Measurements from ENCODE around the gene PLG. TPM values are rescaled to one million over a fixed set of nuclear protein-coding genes. Genes with fewer than 3 reads are reported as not detected.
"Not testable (repeated sequence)": the region's sequence is repeated elsewhere in the genome, so short reads cannot be mapped to it uniquely, and the experiment has no call there.

The PLG gene
- polyA plus RNA-seq (2011; rRNA removed) (not detected in 2 replicates), polyA plus RNA-seq (2017; fragmentation: RNase III; extraction: RNeasy Plus Mini Kit Qiagen cat#74134 plus additional on column Dnase treatment) (0.11 TPM in 1 of 3 replicates, not detected in the others), polyA minus RNA-seq (2011; rRNA and poly(A)+ RNA removed) (not detected in 2 replicates)
- polyA plus RNA-seq (2012; cell fraction: cytosol; rRNA removed), result not detected in 2 replicates
- not detected in 2 replicates for polyA plus RNA-seq (2012; cell fraction: nucleus; rRNA removed)

- ATAC-seq; H3K4me3 ChIP-seq; H3K4me2 ChIP-seq; H3K9me3 ChIP-seq; DNase-seq (ENCODE audit: low read depth in 1 of 2, low spot score in 1 of 2); H3K27ac ChIP-seq; CTCF ChIA-PET; H3K4me1 ChIP-seq; FAIRE-seq; POLR2A ChIA-PET: not testable (repeated sequence)
- 28% methylated on average over 6 of the region's 6 CpGs for WGBS (ENCODE audit: missing lambda C conversion rate)
These were observed at the start of gene PLG for GRCh38 chr6:160701918-160702680. PLG (plus strand) TSS chr6:160702244; CDS start chr6:160702305, 61 bp downstream.

- ChIA-PET POLR2A (no interaction called here), CTCF (no interaction called here)
- no peak overlapping the region for H3K27ac ChIP-seq
- ATAC-seq (no peak), FAIRE-seq (no peak), DNase-seq (ENCODE audit: low read depth in 1 of 2, low spot score in 1 of 2) (no peak)
- H3K4me3 ChIP-seq, result no peak overlapping the region
- no peak overlapping the region for H3K4me2 ChIP-seq
- H3K4me1 ChIP-seq, result no peaks in the 10 kb centered on the region
- H3K9me3 ChIP-seq, result no peaks in the 10 kb centered on the region
- no peak for TF ChIP-seq CBX2 (IDR thresholded peaks at IDR 0.05; ENCODE audit: borderline replicate concordance, low read depth)
- no peak for TF ChIP-seq CHD2 (IDR thresholded peaks at IDR 0.05; ENCODE audit: low read length, partially characterized antibody)
- TF ChIP-seq ZNF302 (CRISPR knock-in tag; IDR thresholded peaks at IDR 0.05), result no peak
- no peak for TF ChIP-seq BHLHE40 (IDR thresholded peaks at IDR 0.05; ENCODE audit: low read depth, low read length)
- no peak for TF ChIP-seq HEYL (CRISPR knock-in tag; IDR thresholded peaks at IDR 0.05)
- TF ChIP-seq FOSB (CRISPR knock-in tag; IDR thresholded peaks at IDR 0.05), result no peak
- no peak for TF ChIP-seq POLR2AphosphoS2 (conservative IDR thresholded peaks at IDR 0.05; ENCODE audit: low read length)
- no peak for TF ChIP-seq KDM1A (IDR thresholded peaks at IDR 0.05; ENCODE audit: low read depth)
- no peak for TF ChIP-seq ATOH8 (CRISPR knock-in tag; IDR thresholded peaks at IDR 0.05; ENCODE audit: low read depth)
- no peak for TF ChIP-seq RARB (CRISPR knock-in tag; IDR thresholded peaks at IDR 0.05)
- 0% methylated on average over 5 of the region's 6 CpGs for WGBS (ENCODE audit: missing lambda C conversion rate)
These were observed 42.5 kb upstream of the PLG start for GRCh38 chr6:160659562-160659961.

GRCh38 chr6:160661216-160661615 is 40.8 kb upstream of the PLG start:
- Histone ChIP-seq H3K9me3 (no peaks in the 10 kb centered on the region), H3K4me2 (no peak overlapping the region), H3K4me1 (no peaks in the 10 kb centered on the region), H3K4me3 (no peak overlapping the region), H3K27ac (no peak overlapping the region)
- FAIRE-seq, result no peak
- no peak for TF ChIP-seq USF2 (IDR thresholded peaks at IDR 0.05)
- no peak for TF ChIP-seq ZNF302 (CRISPR knock-in tag; IDR thresholded peaks at IDR 0.05)
- TF ChIP-seq NR3C1 (IDR thresholded peaks at IDR 0.05), result no peak
- TF ChIP-seq E2F6 (IDR thresholded peaks at IDR 0.05; ENCODE audit: borderline replicate concordance, low read depth), result no peak
- TF ChIP-seq MYC (IDR thresholded peaks at IDR 0.05; ENCODE audit: borderline replicate concordance, low read length), result no peak
- no peak for TF ChIP-seq ESRRA (IDR thresholded peaks at IDR 0.05; ENCODE audit: borderline replicate concordance, low read length)
- no peak for TF ChIP-seq RNF2 (IDR thresholded peaks at IDR 0.05; ENCODE audit: borderline replicate concordance, low read depth)
- TF ChIP-seq NFE2L2 (conservative IDR thresholded peaks at IDR 0.05; ENCODE audit: low read length), result no peak
- TF ChIP-seq POLR2AphosphoS2 (conservative IDR thresholded peaks at IDR 0.05; ENCODE audit: low read length), result no peak
- no peak for TF ChIP-seq TP53 (CRISPR knock-in tag; IDR thresholded peaks at IDR 0.05)
- no peak for TF ChIP-seq TFCP2L1 (CRISPR knock-in tag; IDR thresholded peaks at IDR 0.05)
- no peak for TF ChIP-seq ZSCAN20 (CRISPR knock-in tag; IDR thresholded peaks at IDR 0.05)
- no peak for TF ChIP-seq FOSL2 (IDR thresholded peaks at IDR 0.05)
- no peak for TF ChIP-seq FOSL2 (CRISPR knock-in tag; IDR thresholded peaks at IDR 0.05)
- TF ChIP-seq CBX8 (IDR thresholded peaks at IDR 0.05), result no peak
- TF ChIP-seq EP300 (IDR thresholded peaks at IDR 0.05), result no peak
- no peak for TF ChIP-seq ZFP36 (IDR thresholded peaks at IDR 0.05; ENCODE audit: borderline replicate concordance, partially characterized antibody)
- no peak for TF ChIP-seq ELK1 (IDR thresholded peaks at IDR 0.05; ENCODE audit: low read depth, low read length)
- no peak for TF ChIP-seq JUN (IDR thresholded peaks at IDR 0.05)
- no peak for TF ChIP-seq EHF (CRISPR knock-in tag; IDR thresholded peaks at IDR 0.05)
- ATAC-seq, result no peak
- POLR2A ChIA-PET, result no interaction called here
- CTCF ChIA-PET, result no interaction called here
- WGBS (ENCODE audit: missing lambda C conversion rate), result 0% methylated on average over 3 of the region's 3 CpGs
- no peak for DNase-seq (ENCODE audit: low read depth in 1 of 2, low spot score in 1 of 2)

Data from A549 (cell line).